Stimulated activated CD8-positive, alpha-beta memory T cell treated with anti-CD3 and anti-CD28 coated beads, Interleukin-15, amount 100 ng/mL, for 48 hours (primary cell): ENCODE results near the gene PIGU.
A peak's percentile ranks its signal among the peaks of the same experiment; 100 is the strongest.

ENCODE experiments used
- DNase-seq, 2 donors: peaks; one replicate each; pipeline ENCODE4 v3.0.0-alpha.2; 2020; ENCODE audit warnings: low read depth in 2 of 2

PIGU gene

GRCh38 chr20:34558320-34559218 is 118.3 kb downstream of the PIGU start, which contains the start of gene MAP1LC3A:
Gene MAP1LC3A (plus strand): TSS chr20:34558718. CDS start chr20:34558869, 151 bp downstream.
- DNase-seq, result peak; percentile 82 to 86

- no peak for DNase-seq
These were observed 119.0 kb downstream of the PIGU start for GRCh38 chr20:34557936-34558319.

- no peak for DNase-seq
These were observed 123.5 kb downstream of the PIGU start for GRCh38 chr20:34553366-34553867.

- no peak for DNase-seq
These were observed 124.3 kb downstream of the PIGU start for GRCh38 chr20:34552569-34552968.

GRCh38 chr20:34549929-34550305 is 127.0 kb downstream of the PIGU start:
- no peak for DNase-seq

- DNase-seq, result no peak
These were observed 127.5 kb downstream of the PIGU start for GRCh38 chr20:34549291-34549928.

GRCh38 chr20:34547844-34548613 is 128.9 kb downstream of the PIGU start:
- DNase-seq, result no peak

GRCh38 chr20:34546751-34547181 is 130.1 kb downstream of the PIGU start:
- DNase-seq, result no peak

- no peak for DNase-seq
These were observed 132.6 kb downstream of the PIGU start for GRCh38 chr20:34544109-34544796.

- DNase-seq, result no peak
These were observed 133.3 kb downstream of the PIGU start for GRCh38 chr20:34543463-34544056.

GRCh38 chr20:34542439-34542838 is 134.5 kb downstream of the PIGU start:
- DNase-seq, result no peak

GRCh38 chr20:34541917-34542316 is 135.0 kb downstream of the PIGU start:
- no peak for DNase-seq

- DNase-seq, result no peak
These were observed 135.5 kb downstream of the PIGU start for GRCh38 chr20:34541264-34541901.

- no peak for DNase-seq
These were observed 136.2 kb downstream of the PIGU start for GRCh38 chr20:34540596-34541263.

GRCh38 chr20:34539756-34540155 is 137.1 kb downstream of the PIGU start:
- no peak for DNase-seq

- peak in 1 of 2 donors; percentile 34 for DNase-seq
These were observed 138.2 kb downstream of the PIGU start for GRCh38 chr20:34538671-34539123.

GRCh38 chr20:34537651-34538050 is 139.2 kb downstream of the PIGU start:
- DNase-seq, result no peak

GRCh38 chr20:34536798-34537394 is 140.0 kb downstream of the PIGU start:
- no peak for DNase-seq

GRCh38 chr20:34535857-34536256 is 141.0 kb downstream of the PIGU start:
- DNase-seq, result no peak
